Mesendoderm (in vitro differentiated cells): ENCODE measurements around the gene CCDC117.
"Not testable (repeated sequence)": the region's sequence is repeated elsewhere in the genome, so short reads cannot be mapped to it uniquely, and the experiment has no call there.

ENCODE experiments used
- DNase-seq: peaks from one replicate; pipeline ENCODE4 v3.0.0; 2013
- H2AK5ac ChIP-seq: 2 replicates; pipeline ENCODE4 v1.6.1; 2013; ENCODE audit warnings: low read length, inconsistent platforms
- H2BK120ac ChIP-seq: 2 replicates; pipeline ENCODE4 v1.6.1; 2013; ENCODE audit warnings: low read depth, mild to moderate bottlenecking, low read length, moderate library complexity, mixed read lengths
- H2BK15ac ChIP-seq: replicated peaks from 2 replicates; pipeline ENCODE4 v1.6.1; 2013; ENCODE audit warnings: low read depth, mild to moderate bottlenecking, moderate library complexity
- H2BK5ac ChIP-seq: 2 replicates; pipeline ENCODE4 v1.6.1; 2013; ENCODE audit warnings: low read length, inconsistent platforms
- H3K18ac ChIP-seq: 2 replicates; pipeline ENCODE4 v1.6.1; 2013; ENCODE audit warnings: mild to moderate bottlenecking, low read length, mixed read lengths
- H3K23ac ChIP-seq: one replicate; pipeline ENCODE4 v1.6.1; 2013; ENCODE audit warnings: low read length
- H3K27ac ChIP-seq: 2 replicates; pipeline ENCODE4 v1.5.1; 2013; ENCODE audit warnings: low read depth, mild to moderate bottlenecking, inconsistent platforms, low read length, moderate library complexity
- H3K27me3 ChIP-seq: 2 replicates; pipeline ENCODE4 v1.6.1; 2013; ENCODE audit warnings: low read length, control low read depth, mild to moderate bottlenecking, inconsistent platforms; ENCODE audit not compliant: insufficient read depth, poor library complexity
- H3K36me3 ChIP-seq: 2 replicates; pipeline ENCODE4 v1.6.1; 2013; ENCODE audit warnings: low read length, inconsistent platforms; ENCODE audit not compliant: control insufficient read depth, insufficient read depth
- H3K4ac ChIP-seq: one replicate; pipeline ENCODE4 v1.6.1; 2013; ENCODE audit warnings: low read depth, mild to moderate bottlenecking, low read length, moderate library complexity
- H3K4me1 ChIP-seq: 2 replicates; pipeline ENCODE4 v1.6.1; 2013; ENCODE audit warnings: low read depth, low read length, inconsistent platforms; ENCODE audit not compliant: control insufficient read depth
- H3K4me2 ChIP-seq: 2 replicates; pipeline ENCODE4 v1.6.1; 2013; ENCODE audit warnings: low read length
- H3K4me3 ChIP-seq: 2 replicates; pipeline ENCODE4 v1.5.1; 2013; ENCODE audit warnings: mild to moderate bottlenecking, low read length
- H3K56ac ChIP-seq: one replicate; pipeline ENCODE4 v1.6.1; 2013; ENCODE audit warnings: low read length
- H3K79me1 ChIP-seq: 2 replicates; pipeline ENCODE4 v1.6.1; 2013; ENCODE audit warnings: low read length, inconsistent platforms
- H3K79me2 ChIP-seq: 2 replicates; pipeline ENCODE4 v1.6.1; 2013; ENCODE audit warnings: mild to moderate bottlenecking, low read length; ENCODE audit not compliant: control insufficient read depth, insufficient read depth
- H3K9ac ChIP-seq: 2 replicates; pipeline ENCODE4 v1.6.1; 2013; ENCODE audit warnings: low read length, inconsistent platforms
- H4K5ac ChIP-seq: one replicate; pipeline ENCODE4 v1.6.1; 2013; ENCODE audit warnings: low read length
- H4K8ac ChIP-seq: one replicate; pipeline ENCODE4 v1.6.1; 2013; ENCODE audit warnings: low read depth, mild to moderate bottlenecking, control low read depth, low read length, moderate library complexity
- WGBS: extraction: QIAGEN DNeasy Blood & Tissue Kit; methylation state at CpG from one replicate; pipeline ENCODE4 v1.1.7; 2013; ENCODE audit warnings: low lambda C conversion rate, missing lambda C conversion rate; ENCODE audit not compliant: insufficient coverage; ENCODE audit errors: extremely low coverage; 5-methylcytosine and 5-hydroxymethylcytosine counted together

Gene CCDC117

GRCh38 chr22:28762000-28762399, 10.5 kb upstream of the CCDC117 start:
- H2BK120ac ChIP-seq, H3K56ac ChIP-seq, H3K79me2 ChIP-seq, H3K9ac ChIP-seq, H3K23ac ChIP-seq, H3K18ac ChIP-seq, DNase-seq, H3K27ac ChIP-seq, H3K27me3 ChIP-seq, H3K4ac ChIP-seq, H3K4me2 ChIP-seq, H2BK15ac ChIP-seq, H3K79me1 ChIP-seq, H3K4me3 ChIP-seq, H4K5ac ChIP-seq, H3K36me3 ChIP-seq, H3K4me1 ChIP-seq, H2AK5ac ChIP-seq, H2BK5ac ChIP-seq, H4K8ac ChIP-seq: not testable (repeated sequence)
- no CpG with 5 or more reads among the region's 4 CpGs for WGBS

GRCh38 chr22:28766628-28767027, 5.9 kb upstream of the CCDC117 start:
- no peaks in the 10 kb centered on the region for H3K27me3 ChIP-seq
- WGBS: no CpG with 5 or more reads among the region's 3 CpGs

GRCh38 chr22:28768701-28769393, 3.6 kb upstream of the CCDC117 start:
- Histone ChIP-seq H3K23ac (no peak overlapping the region), H3K9ac (no peak overlapping the region), H4K5ac (no peak overlapping the region), H2AK5ac (no peak overlapping the region), H3K36me3 (no peaks in the 10 kb centered on the region), H3K27ac (no peak overlapping the region), H3K27me3 (no peaks in the 10 kb centered on the region), H2BK120ac (no peak overlapping the region), H3K4ac (no peak overlapping the region), H3K56ac (no peak overlapping the region), H2BK15ac (no peak overlapping the region), H3K4me3 (no peak overlapping the region), H3K4me2 (no peak overlapping the region), H3K4me1 (peaks cover 3% of the 10 kb centered on the region), H3K18ac (no peak overlapping the region), H3K79me1 (peaks cover 2% of the 10 kb centered on the region), H4K8ac (no peak overlapping the region), H2BK5ac (no peak overlapping the region), H3K79me2 (peaks cover 7% of the 10 kb centered on the region)
- no peak for DNase-seq
- WGBS: no CpG with 5 or more reads among the region's 6 CpGs

More at GRCh38 chr22:28766628-28767027, 5.9 kb upstream of the CCDC117 start:
- H3K18ac ChIP-seq: no peak overlapping the region
- H3K4me2 ChIP-seq: no peak overlapping the region
- no peak overlapping the region for H2BK120ac ChIP-seq
- no peaks in the 10 kb centered on the region for H3K4me1 ChIP-seq
- H3K9ac ChIP-seq: no peak overlapping the region
- no peak overlapping the region for H2BK5ac ChIP-seq
- H4K5ac ChIP-seq: no peak overlapping the region
- no peak overlapping the region for H2BK15ac ChIP-seq
- H3K23ac ChIP-seq: no peak overlapping the region
- H3K56ac ChIP-seq: no peak overlapping the region
- no peaks in the 10 kb centered on the region for H3K79me2 ChIP-seq
- no peak overlapping the region for H2AK5ac ChIP-seq
- no peak overlapping the region for H4K8ac ChIP-seq
- no peak overlapping the region for H3K4me3 ChIP-seq
- DNase-seq: no peak
- no peaks in the 10 kb centered on the region for H3K79me1 ChIP-seq
- H3K36me3 ChIP-seq: no peaks in the 10 kb centered on the region
- H3K27ac ChIP-seq: no peak overlapping the region
- no peak overlapping the region for H3K4ac ChIP-seq

- Histone ChIP-seq H3K36me3 (no peaks in the 10 kb centered on the region), H3K23ac (no peak overlapping the region), H4K8ac (no peak overlapping the region), H3K27me3 (no peaks in the 10 kb centered on the region), H2BK120ac (no peak overlapping the region), H3K79me1 (peaks cover 2% of the 10 kb centered on the region), H2AK5ac (no peak overlapping the region), H3K56ac (no peak overlapping the region), H3K79me2 (peaks cover 7% of the 10 kb centered on the region), H3K9ac (no peak overlapping the region), H3K4me3 (no peak overlapping the region), H3K4ac (no peak overlapping the region), H3K27ac (no peak overlapping the region), H3K4me2 (no peak overlapping the region), H3K4me1 (peaks cover 3% of the 10 kb centered on the region), H4K5ac (no peak overlapping the region), H3K18ac (no peak overlapping the region), H2BK15ac (no peak overlapping the region), H2BK5ac (no peak overlapping the region)
- no CpG with 5 or more reads among the region's 14 CpGs for WGBS
- no peak for DNase-seq
These were observed 3.0 kb upstream of the CCDC117 start for GRCh38 chr22:28769394-28770085.

GRCh38 chr22:28771195-28771791, 1.2 kb upstream of the CCDC117 start:
- Histone ChIP-seq H3K4me1 (peaks cover 3% of the 10 kb centered on the region), H2AK5ac (no peak overlapping the region), H3K79me1 (peaks cover 2% of the 10 kb centered on the region), H4K5ac (no peak overlapping the region), H3K56ac (no peak overlapping the region), H3K36me3 (no peaks in the 10 kb centered on the region), H3K27ac (no peak overlapping the region), H2BK5ac (no peak overlapping the region), H3K4me2 (no peak overlapping the region), H3K18ac (no peak overlapping the region), H3K79me2 (peaks cover 9% of the 10 kb centered on the region), H3K27me3 (no peaks in the 10 kb centered on the region), H3K9ac (no peak overlapping the region), H3K4ac (no peak overlapping the region), H2BK15ac (no peak overlapping the region), H3K4me3 (no peak overlapping the region), H3K23ac (no peak overlapping the region), H2BK120ac (no peak overlapping the region), H4K8ac (no peak overlapping the region)
- no peak for DNase-seq
- WGBS: no CpG with 5 or more reads among the region's 5 CpGs
